PC-9 (cell line): ENCODE measurements around the gene FAM168A. TPM values are rescaled to one million over a fixed set of nuclear protein-coding genes. Genes with fewer than 3 reads are reported as not detected.

Experiments
- BruUV-seq: library from RNA; stranded (reverse); fragments of 400-500 nt; replicated peaks from 2 replicates; lab custom pipeline; 2021; lab: Mats Ljungman, UMichigan
- CTCF ChIA-PET: fragments of 300-600 bp; sonication (Branson Sonifier 250); formaldehyde crosslinking; loops from one replicate; lab custom pipeline; 2022; ENCODE audit warnings: antibody characterized with exemption; lab: Charles Lee
- POLR2A ChIA-PET: fragments of 300-600 bp; sonication (Branson Sonifier 250); formaldehyde crosslinking; loops from one replicate; lab custom pipeline; 2022; ENCODE audit warnings: antibody characterized with exemption; ENCODE audit not compliant: unreplicated experiment; lab: Charles Lee
- DNase-seq, 2 experiments: peaks; one replicate each; pipeline versions ENCODE4 v3.0.0 to v3.0.0-alpha.2; 2015 to 2022; ENCODE audit warnings: mixed read lengths in 1 of 2
- H2AFZ ChIP-seq: fragments of 200-600 bp; sonication (generic); 2 replicates; pipeline ENCODE4 v1.8.1; 2017; ENCODE audit warnings: antibody characterized with exemption
- H3F3A ChIP-seq: fragments of 200-600 bp; sonication (generic); 2 replicates; pipeline ENCODE4 v1.8.1; 2017; ENCODE audit warnings: antibody characterized with exemption, mild to moderate bottlenecking, low read depth; ENCODE audit not compliant: insufficient read depth
- H3K27ac ChIP-seq: fragments of 200-600 bp; sonication (generic); 2 replicates; pipeline ENCODE4 v1.6.1; 2016; ENCODE audit warnings: mixed run types
- H3K27me3 ChIP-seq: fragments of 200-600 bp; sonication (generic); 2 replicates; pipeline ENCODE4 v1.6.1; 2016; ENCODE audit warnings: low read depth, mixed run types; ENCODE audit not compliant: insufficient read depth
- H3K36me3 ChIP-seq: fragments of 200-600 bp; sonication (generic); 2 replicates; pipeline ENCODE4 v1.6.1; 2016; ENCODE audit warnings: low read depth, mixed run types
- H3K4me1 ChIP-seq: fragments of 200-600 bp; sonication (generic); replicated peaks from 2 replicates; pipeline ENCODE4 v1.6.1; 2016; ENCODE audit warnings: mixed run types; ENCODE audit not compliant: insufficient read depth
- H3K4me2 ChIP-seq: fragments of 200-600 bp; sonication (generic); 2 replicates; pipeline ENCODE4 v1.6.1; 2017; ENCODE audit warnings: mixed run types
- H3K4me3 ChIP-seq: fragments of 200-600 bp; sonication (generic); 2 replicates; pipeline ENCODE4 v1.6.1; 2016; ENCODE audit warnings: mixed run types
- H3K79me2 ChIP-seq: fragments of 200-600 bp; sonication (generic); 2 replicates; pipeline ENCODE4 v1.6.1; 2017; ENCODE audit warnings: low read depth, mixed run types
- H3K9me2 ChIP-seq: fragments of 200-600 bp; sonication (generic); 2 replicates; pipeline ENCODE4 v1.8.1; 2017; ENCODE audit warnings: mild to moderate bottlenecking; ENCODE audit not compliant: insufficient read depth
- H3K9me3 ChIP-seq: fragments of 200-600 bp; sonication (generic); 2 replicates; pipeline ENCODE4 v1.8.1; 2016; ENCODE audit warnings: low read depth; ENCODE audit not compliant: insufficient read depth
- H4K20me1 ChIP-seq: fragments of 200-600 bp; sonication (generic); 2 replicates; pipeline ENCODE4 v1.8.1; 2017; ENCODE audit not compliant: insufficient read depth
- CTCF ChIP-seq: fragments of 200-600 bp; sonication (generic); conservative IDR thresholded peaks from 2 replicates; pipeline ENCODE4 v1.6.1; 2017; ENCODE audit warnings: mixed run types, antibody characterized with exemption, mild to moderate bottlenecking, moderate library complexity
- EZH2 ChIP-seq: fragments of 200-600 bp; sonication (generic); IDR thresholded peaks from 2 replicates; pipeline ENCODE4 v1.8.0; 2017; ENCODE audit warnings: antibody characterized with exemption, low read depth
- intact Hi-C: fragments of 100-400 bp; cut with micrococcal nuclease; formaldehyde crosslinking; loops from one replicate; pipeline ENCODE4 v1.10.0; 2022; ENCODE audit not compliant: unreplicated experiment
- total RNA-seq: library from RNA; stranded (reverse); gene quantifications from 2 replicates; pipeline ENCODE4 v1.2.3, GENCODE V29; 2021

The FAM168A gene
- total RNA-seq, 1 experiment from 2014 or later = 51.2 TPM

GRCh38 chr11:73380331-73380730, 217.6 kb downstream of the FAM168A start:
- DNase-seq = no peak
- Histone ChIP-seq H3K36me3 (no peaks in the 10 kb centered on the region), H2AFZ (no peak overlapping the region), H3K27me3 (no peaks in the 10 kb centered on the region), H3K27ac (no peak overlapping the region), H4K20me1 (peaks cover 11% of the 10 kb centered on the region; the same call in 1 of the 2 replicates), H3F3A (no peaks in the 10 kb centered on the region), H3K4me2 (no peak overlapping the region), H3K4me3 (no peak overlapping the region), H3K4me1 (peaks cover 13% of the 10 kb centered on the region; the same call in 1 of the 2 replicates), H3K9me3 (no peaks in the 10 kb centered on the region), H3K79me2 (peaks cover 58% of the 10 kb centered on the region), H3K9me2 (no peaks in the 10 kb centered on the region)
- intact Hi-C loops = loop anchor here (10.0 kb wide), 1 partner anchor 696 kb away; no protein-coding TSS in a partner anchor
- ChIA-PET CTCF (no interaction called here), POLR2A (no interaction called here)
- no peak for TF ChIP-seq CTCF
- no peak for TF ChIP-seq EZH2
- no TSS peak for BruUV-seq

- Histone ChIP-seq H3K79me2 (peaks cover 55% of the 10 kb centered on the region), H3K4me1 (peaks cover 13% of the 10 kb centered on the region; the same call in 1 of the 2 replicates), H3K36me3 (no peaks in the 10 kb centered on the region), H3K4me2 (no peak overlapping the region), H3K9me3 (no peaks in the 10 kb centered on the region), H3F3A (no peaks in the 10 kb centered on the region), H3K9me2 (no peaks in the 10 kb centered on the region), H2AFZ (no peak overlapping the region), H3K4me3 (no peak overlapping the region), H3K27ac (no peak overlapping the region), H3K27me3 (no peaks in the 10 kb centered on the region), H4K20me1 (peaks cover 3% of the 10 kb centered on the region; the same call in 1 of the 2 replicates)
- ChIA-PET POLR2A (no interaction called here), CTCF (interaction anchor here (0.6 kb wide), 1 partner anchor 18 kb away, joined by 3 read pairs; no protein-coding TSS in a partner anchor)
- no peak for TF ChIP-seq CTCF
- DNase-seq = no peak
- BruUV-seq = no TSS peak
- intact Hi-C loops = no loop called here
Observed at GRCh38 chr11:73379189-73379880, 218.6 kb downstream of the FAM168A start.

- TF ChIP-seq CTCF (no peak), EZH2 (no peak)
- Histone ChIP-seq H3F3A (no peaks in the 10 kb centered on the region), H3K27ac (no peak overlapping the region), H3K36me3 (no peaks in the 10 kb centered on the region), H3K4me1 (peaks cover 13% of the 10 kb centered on the region; the same call in 1 of the 2 replicates), H3K9me3 (no peaks in the 10 kb centered on the region), H3K9me2 (no peaks in the 10 kb centered on the region), H3K4me2 (peak overlapping the region; percentile 93), H3K4me3 (peak overlapping the region; percentile 81), H2AFZ (peak overlapping the region; percentile 88), H3K27me3 (no peaks in the 10 kb centered on the region), H4K20me1 (no peaks in the 10 kb centered on the region; the same call in 1 of the 2 replicates), H3K79me2 (peaks cover 51% of the 10 kb centered on the region)
- ChIA-PET CTCF (no interaction called here), POLR2A (no interaction called here)
- intact Hi-C loops = loop anchor here (1.0 kb wide), 1 partner anchor 70 kb away; no protein-coding TSS in a partner anchor
- BruUV-seq = TSS peak; percentile 28
- peak; percentile 59 to 61 for DNase-seq
Observed at GRCh38 chr11:73376803-73377629, 220.9 kb downstream of the FAM168A start.
